Measurements from ENCODE around the gene EIF4EBP3. TPM values are rescaled to one million over a fixed set of nuclear protein-coding genes. Genes with fewer than 3 reads are reported as not detected.

Gene EIF4EBP3
- total RNA-seq, 4 donors from 2014 or later: 12.3 to 29.4 (median 14.9) TPM

GRCh38 chr5:140595538-140596300, 48.3 kb downstream of the EIF4EBP3 start:
- TF ChIP-seq EP300 (IDR thresholded peaks at IDR 0.05): peak in 1 of 2 donors; percentile 65
- no peak for TF ChIP-seq POLR2A (IDR thresholded peaks at IDR 0.05)
- Histone ChIP-seq H3K27me3 (no peaks in the 10 kb centered on the region), H3K4me1 (peaks cover 0 to 19% (median 0%) of the 10 kb centered on the region in 4 donors), H3K27ac (peak overlapping the region in 2 of 4 donors; percentile 43 to 46), H3K9me3 (no peaks in the 10 kb centered on the region), H3K36me3 (no peaks in the 10 kb centered on the region), H3K4me3 (no peak overlapping the region)
- peak in 1 of 2 donors; percentile 71 for DNase-seq (ENCODE audit: low spot score in 2 of 2)
- WGBS, 2 donors: 58 to 60% methylated on average over 5 of the region's 5 CpGs

GRCh38 chr5:140596321-140596741, 48.9 kb downstream of the EIF4EBP3 start:
- no peak for DNase-seq (ENCODE audit: low spot score in 2 of 2)
- Histone ChIP-seq H3K9me3 (no peaks in the 10 kb centered on the region), H3K4me1 (peaks cover 0 to 19% (median 0%) of the 10 kb centered on the region in 4 donors), H3K36me3 (no peaks in the 10 kb centered on the region), H3K27me3 (no peaks in the 10 kb centered on the region), H3K4me3 (peak overlapping the region in 1 of 4 donors; percentile 13), H3K27ac (peak overlapping the region in 2 of 4 donors; percentile 31 to 46)
- 40 to 42% methylated on average over 1 of the region's 1 CpG for WGBS, 2 donors
- TF ChIP-seq POLR2A (IDR thresholded peaks at IDR 0.05) (no peak), EP300 (IDR thresholded peaks at IDR 0.05) (no peak), CTCF (IDR thresholded peaks at IDR 0.05) (no peak)

- Histone ChIP-seq H3K9me3 (no peaks in the 10 kb centered on the region), H3K27ac (no peak overlapping the region), H3K4me3 (no peak overlapping the region), H3K36me3 (no peaks in the 10 kb centered on the region), H3K4me1 (peaks cover 0 to 19% (median 0%) of the 10 kb centered on the region in 4 donors), H3K27me3 (no peaks in the 10 kb centered on the region)
- no peak for TF ChIP-seq CTCF (IDR thresholded peaks at IDR 0.05)
- no peak for TF ChIP-seq POLR2A (IDR thresholded peaks at IDR 0.05)
- no peak for TF ChIP-seq EP300 (IDR thresholded peaks at IDR 0.05)
- no peak for DNase-seq (ENCODE audit: low spot score in 2 of 2)
- WGBS, 2 donors: 54 to 57% methylated on average over 2 of the region's 2 CpGs
Observed at GRCh38 chr5:140598836-140599235, 51.4 kb downstream of the EIF4EBP3 start.

Small RNAs within 50 kb of the gene (small RNA-seq; reads per million reads assigned to genes)
- not detected for gene RF00279
- not detected for gene RF00443

Other genes with a start within 250 kb of the EIF4EBP3 start
- gene PFDN1, start 244.6 kb upstream of the EIF4EBP3 start, total RNA-seq: 100 to 1,000 TPM in 3 of 4 donors, 10 to 100 TPM in 1; 98.2 to 146 (median 109) TPM
- gene HBEGF, start 201.1 kb upstream of the EIF4EBP3 start, total RNA-seq: 10 to 100 TPM; 27.1 to 30.9 (median 27.8) TPM
- not detected for gene SLC4A9, start 187.5 kb upstream of the EIF4EBP3 start, total RNA-seq
- 100 to 1,000 TPM; 119 to 212 (median 162) TPM for gene ANKHD1, start 145.8 kb upstream of the EIF4EBP3 start, total RNA-seq
- 10 to 100 TPM; 16.6 to 23.7 (median 19.2) TPM for gene SRA1, start 9.8 kb downstream of the EIF4EBP3 start, total RNA-seq
- 10 to 100 TPM; 43.7 to 70.8 (median 48.4) TPM for gene APBB3, start 16.9 kb downstream of the EIF4EBP3 start, total RNA-seq
- gene SLC35A4, start 17.2 kb downstream of the EIF4EBP3 start, total RNA-seq: 10 to 100 TPM; 22.9 to 36.9 (median 26.8) TPM
- 10 to 100 TPM; 54.6 to 81.0 (median 77.0) TPM for gene CD14, start 85.5 kb downstream of the EIF4EBP3 start, total RNA-seq
- gene TMCO6, start 91.8 kb downstream of the EIF4EBP3 start, total RNA-seq: 100 to 1,000 TPM in 1 of 4 donors, 10 to 100 TPM in 3; 72.8 to 129 (median 93.0) TPM
- 10 to 100 TPM; 52.2 to 80.6 (median 64.3) TPM for gene NDUFA2, start 100.0 kb downstream of the EIF4EBP3 start, total RNA-seq
- gene IK, start 100.2 kb downstream of the EIF4EBP3 start, total RNA-seq: 100 to 1,000 TPM in 2 of 4 donors, 10 to 100 TPM in 2; 91.6 to 142 (median 108) TPM
- gene WDR55, start 117.2 kb downstream of the EIF4EBP3 start, total RNA-seq: 10 to 100 TPM; 15.1 to 33.0 (median 21.1) TPM
- gene DND1, start 125.9 kb downstream of the EIF4EBP3 start, total RNA-seq: 1 to 10 TPM; 1.3 to 6.1 (median 2.0) TPM
- 10 to 100 TPM; 45.4 to 63.9 (median 48.6) TPM for gene HARS1, start 143.7 kb downstream of the EIF4EBP3 start, total RNA-seq
- gene HARS2, start 143.8 kb downstream of the EIF4EBP3 start, total RNA-seq: 10 to 100 TPM; 33.9 to 41.2 (median 35.1) TPM
- gene ZMAT2, start 152.8 kb downstream of the EIF4EBP3 start, total RNA-seq: 10 to 100 TPM; 25.5 to 43.1 (median 33.6) TPM
- gene PCDHA1, start 238.5 kb downstream of the EIF4EBP3 start, total RNA-seq: not detected
- gene PCDHA2, start 247.2 kb downstream of the EIF4EBP3 start, total RNA-seq: under 1 TPM in 1 of 4 donors, not detected in 3; 0.21 TPM